RWPE2 (cell line): Measurements from ENCODE around the gene RIC8A.

Source experiments
- ATAC-seq: fragments of 200-7000 bp; cut with Tn5 transposase; 3 replicates; pipeline ENCODE4 v1.9.1; 2021; ENCODE audit warnings: low read depth
- DNase-seq: peaks from one replicate; pipeline ENCODE4 v3.0.0-alpha.2; 2020; ENCODE audit warnings: low spot score
- H3K27ac ChIP-seq: fragments of 450-650 bp; 2 replicates; pipeline ENCODE4 v1.5.1; 2017; ENCODE audit warnings: mild to moderate bottlenecking; ENCODE audit not compliant: poor library complexity, severe bottlenecking
- H3K27me3 ChIP-seq: fragments of 250-450 bp; sonication (Bioruptor Pico); 2 replicates; pipeline ENCODE4 v1.5.1; 2021; ENCODE audit warnings: mild to moderate bottlenecking, moderate library complexity; ENCODE audit not compliant: insufficient read depth, poor library complexity, severe bottlenecking
- H3K36me3 ChIP-seq: fragments of 250-450 bp; sonication (Bioruptor Pico); 2 replicates; pipeline ENCODE4 v1.5.1; 2020; ENCODE audit warnings: low read depth, mild to moderate bottlenecking, moderate library complexity
- H3K4me1 ChIP-seq: fragments of 250-450 bp; sonication (Bioruptor Pico); 2 replicates; pipeline ENCODE4 v1.5.1; 2021; ENCODE audit warnings: mild to moderate bottlenecking, moderate library complexity; ENCODE audit not compliant: insufficient read depth, poor library complexity, severe bottlenecking
- H3K4me3 ChIP-seq: fragments of 250-450 bp; sonication (Bioruptor Pico); 2 replicates; pipeline ENCODE4 v1.5.1; 2021; ENCODE audit warnings: mild to moderate bottlenecking, moderate library complexity; ENCODE audit not compliant: severe bottlenecking
- H3K9me3 ChIP-seq: fragments of 250-450 bp; sonication (Bioruptor Pico); 2 replicates; pipeline ENCODE4 v1.5.1; 2021; ENCODE audit warnings: mild to moderate bottlenecking, moderate library complexity; ENCODE audit not compliant: severe bottlenecking
- CTCF ChIP-seq: fragments of 450-650 bp; IDR thresholded peaks from one replicate; pipeline ENCODE4 v1.5.1; 2017; ENCODE audit warnings: mild to moderate bottlenecking, moderate library complexity; ENCODE audit not compliant: poor library complexity, severe bottlenecking

The RIC8A gene

GRCh38 chr11:221998-222789 lies 14.7 kb downstream of the RIC8A start:
- no peak overlapping the region for H3K27ac ChIP-seq
- DNase-seq (peak; percentile 45), ATAC-seq (no peak)
- H3K9me3 ChIP-seq: no peaks in the 10 kb centered on the region
- H3K4me1 ChIP-seq: no peaks in the 10 kb centered on the region
- no peak overlapping the region for H3K4me3 ChIP-seq
- no peaks in the 10 kb centered on the region for H3K27me3 ChIP-seq
- peaks cover 2% of the 10 kb centered on the region; the same call in 1 of the 2 replicates for H3K36me3 ChIP-seq
- no peak for TF ChIP-seq CTCF

GRCh38 chr11:223026-223789 lies 15.7 kb downstream of the RIC8A start:
- H3K27me3 ChIP-seq: no peaks in the 10 kb centered on the region
- ATAC-seq: no peak
- H3K9me3 ChIP-seq: no peaks in the 10 kb centered on the region
- no peak overlapping the region for H3K27ac ChIP-seq
- TF ChIP-seq CTCF: no peak
- H3K36me3 ChIP-seq: peaks cover 2% of the 10 kb centered on the region; the same call in 1 of the 2 replicates
- no peak for DNase-seq
- no peaks in the 10 kb centered on the region for H3K4me1 ChIP-seq
- no peak overlapping the region for H3K4me3 ChIP-seq

GRCh38 chr11:223884-224283 lies 16.4 kb downstream of the RIC8A start:
- DNase-seq (no peak), ATAC-seq (no peak)
- H3K4me1 ChIP-seq: no peaks in the 10 kb centered on the region
- H3K9me3 ChIP-seq: no peaks in the 10 kb centered on the region
- no peak overlapping the region for H3K4me3 ChIP-seq
- no peak overlapping the region for H3K27ac ChIP-seq
- H3K36me3 ChIP-seq: peaks cover 7% of the 10 kb centered on the region; the same call in 1 of the 2 replicates
- no peak for TF ChIP-seq CTCF
- no peaks in the 10 kb centered on the region for H3K27me3 ChIP-seq

GRCh38 chr11:224424-224823 lies 16.9 kb downstream of the RIC8A start:
- Histone ChIP-seq H3K4me3 (no peak overlapping the region), H3K27ac (no peak overlapping the region), H3K9me3 (no peaks in the 10 kb centered on the region), H3K36me3 (peaks cover 7% of the 10 kb centered on the region; the same call in 1 of the 2 replicates), H3K27me3 (no peaks in the 10 kb centered on the region), H3K4me1 (no peaks in the 10 kb centered on the region)
- no peak for DNase-seq
- no peak for ATAC-seq
- TF ChIP-seq CTCF: no peak
